ENCODE results near the gene FARS2. TPM values are rescaled to one million over a fixed set of nuclear protein-coding genes. Genes with fewer than 3 reads are reported as not detected.
"Not testable (repeated sequence)": the region's sequence is repeated elsewhere in the genome, so short reads cannot be mapped to it uniquely, and the experiment has no call there.

The FARS2 gene
- total RNA-seq, 1 donor from 2014 or later: 19.5 TPM

GRCh38 chr6:5563086-5563485 lies 301.8 kb downstream of the FARS2 start:
- intact Hi-C loops (cut with micrococcal nuclease): no loop called here

GRCh38 chr6:5564746-5565145 lies 303.4 kb downstream of the FARS2 start:
- intact Hi-C loops (cut with micrococcal nuclease): not testable (repeated sequence)

GRCh38 chr6:5565971-5566370 lies 304.7 kb downstream of the FARS2 start:
- intact Hi-C loops (cut with micrococcal nuclease): no loop called here

GRCh38 chr6:5566718-5567117 lies 305.4 kb downstream of the FARS2 start:
- intact Hi-C loops (cut with micrococcal nuclease): no loop called here

DNA sequence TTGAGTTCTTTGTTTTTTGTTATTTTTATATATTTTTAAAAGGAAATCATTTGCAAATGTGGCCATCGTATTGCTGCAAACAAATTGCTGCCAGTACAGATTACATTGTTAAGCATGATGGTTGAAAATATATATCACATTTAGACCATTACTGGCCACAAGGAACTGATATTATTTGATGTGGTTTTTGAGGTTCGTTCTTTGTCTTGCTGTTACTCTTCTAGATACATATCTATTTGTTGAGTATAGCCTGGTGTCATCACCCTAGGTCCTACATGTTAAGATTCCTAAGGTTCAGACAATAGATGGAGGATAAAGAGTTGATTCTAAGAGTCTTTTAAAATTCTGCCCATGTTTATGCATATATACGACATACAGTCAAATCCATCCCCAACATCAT lies 306.0 kb downstream of the FARS2 start:
- intact Hi-C loops (cut with micrococcal nuclease): no loop called here

DNA sequence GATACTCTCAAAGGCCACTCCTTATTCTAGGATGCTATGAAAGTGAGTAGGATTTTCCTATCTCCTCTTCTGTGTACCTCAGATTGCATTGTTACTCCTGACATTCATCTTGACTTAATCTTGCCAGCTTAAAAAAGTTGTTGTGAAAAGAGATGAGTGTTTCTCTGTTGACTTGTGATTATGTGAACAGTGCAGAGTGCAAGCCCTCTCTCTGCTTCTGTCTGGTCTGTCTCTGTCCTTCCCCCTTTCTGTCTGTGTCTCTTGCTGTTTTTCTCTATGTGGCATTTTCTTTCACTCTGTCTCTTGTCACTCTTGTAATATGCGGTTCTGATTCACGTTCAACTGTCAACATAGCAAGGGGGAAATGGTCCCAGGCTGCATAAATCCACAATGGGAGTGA lies 306.6 kb downstream of the FARS2 start:
- intact Hi-C loops (cut with micrococcal nuclease): no loop called here

GRCh38 chr6:5569491-5569890 lies 308.2 kb downstream of the FARS2 start:
- intact Hi-C loops (cut with micrococcal nuclease): no loop called here

DNA sequence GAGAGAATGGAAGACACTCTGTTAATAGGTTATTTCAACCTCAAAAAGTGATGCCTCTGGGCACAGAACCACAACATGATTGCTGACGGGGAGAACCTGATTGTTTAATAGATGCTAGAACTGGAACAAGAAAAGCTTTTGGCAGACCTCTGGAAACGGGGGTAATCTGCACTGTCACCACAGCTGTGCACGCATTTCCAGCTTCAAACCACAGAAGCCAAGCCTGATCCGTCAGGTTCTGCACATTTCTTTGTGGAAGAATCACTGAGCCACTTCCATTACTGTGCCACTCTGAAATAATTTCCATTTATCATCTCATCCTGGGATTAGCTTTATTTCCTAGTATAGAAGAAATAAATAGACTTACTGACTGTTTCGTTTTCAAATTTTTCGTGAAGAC lies 309.3 kb downstream of the FARS2 start:
- intact Hi-C loops (cut with micrococcal nuclease): no loop called here

DNA sequence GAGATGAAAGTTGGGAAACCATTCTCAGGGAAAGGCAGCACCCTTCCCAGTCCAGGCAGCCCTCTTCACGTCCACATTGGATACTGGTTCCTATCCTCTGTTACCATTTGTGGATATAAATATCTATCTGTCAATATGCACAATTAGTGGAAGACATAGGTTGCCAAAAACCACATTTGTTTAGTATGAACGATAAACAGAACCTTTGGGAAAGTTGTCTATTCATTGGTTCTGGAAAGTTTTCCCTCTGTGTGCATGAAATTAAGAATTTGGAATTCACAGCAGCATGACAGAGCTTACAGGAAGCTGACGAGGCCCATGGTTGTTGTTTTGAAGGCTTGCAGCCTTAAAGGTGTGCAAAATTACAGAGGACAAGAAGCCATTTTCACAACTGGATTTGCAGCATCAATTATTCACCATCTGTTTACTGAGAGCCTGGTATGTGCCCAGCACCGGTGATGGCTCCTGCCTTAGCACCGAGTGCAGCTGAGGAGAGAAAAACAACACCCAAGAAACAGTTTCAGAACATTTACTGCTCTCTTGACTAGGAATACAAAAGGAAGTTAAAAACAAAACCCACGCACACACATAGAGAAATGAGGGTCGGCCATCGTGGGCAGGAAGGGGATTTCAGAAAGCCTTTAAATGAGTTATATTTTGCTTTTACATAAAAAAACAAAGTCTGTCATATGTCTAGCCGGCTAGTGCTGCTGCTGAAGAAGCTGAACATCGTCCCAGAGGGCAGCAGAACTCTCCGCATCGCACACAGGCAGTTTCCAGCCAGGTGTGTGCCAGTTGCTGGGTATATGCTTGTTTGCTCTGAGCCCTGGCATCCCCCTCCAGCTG lies 319.6 kb downstream of the FARS2 start:
- intact Hi-C loops (cut with micrococcal nuclease): no loop called here

DNA sequence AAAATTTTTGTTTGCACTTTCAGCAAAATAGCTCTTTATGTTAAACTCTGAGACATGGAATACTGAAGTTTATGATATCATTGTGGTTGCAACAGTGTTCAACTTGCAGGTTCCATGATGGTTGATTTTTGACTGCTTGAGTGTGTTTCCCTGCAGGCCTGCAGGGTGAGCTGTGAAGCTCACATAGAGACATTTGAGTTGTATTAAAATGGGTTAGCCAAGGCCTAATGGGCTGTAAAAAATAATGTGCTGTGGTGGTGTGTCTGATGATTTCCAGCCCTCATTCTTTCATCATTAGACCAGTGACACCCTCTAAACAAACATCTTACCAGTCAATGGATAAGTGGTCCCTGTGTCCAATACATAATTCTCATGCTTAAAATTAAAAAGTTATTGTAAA lies 321.4 kb downstream of the FARS2 start:
- intact Hi-C loops (cut with micrococcal nuclease): no loop called here

DNA sequence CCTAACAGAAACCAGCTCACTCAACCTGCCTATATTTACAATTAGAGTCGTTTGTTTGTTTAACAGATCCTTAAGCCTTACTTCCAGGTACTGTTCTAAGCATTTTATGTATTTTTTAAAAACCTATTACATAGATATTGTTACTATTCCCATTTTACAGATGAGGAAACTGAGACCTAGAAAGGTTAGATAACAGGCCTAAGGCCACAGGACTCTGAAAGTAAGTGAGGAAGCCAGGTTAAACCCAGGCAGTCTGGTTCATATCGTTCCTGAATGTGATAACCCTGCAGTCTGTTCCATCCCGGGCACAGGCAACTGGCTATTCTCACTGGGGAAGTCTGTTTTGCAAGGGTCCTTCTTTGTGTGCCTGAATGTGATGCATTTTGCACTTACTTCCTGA lies 322.2 kb downstream of the FARS2 start:
- intact Hi-C loops (cut with micrococcal nuclease): no loop called here

DNA sequence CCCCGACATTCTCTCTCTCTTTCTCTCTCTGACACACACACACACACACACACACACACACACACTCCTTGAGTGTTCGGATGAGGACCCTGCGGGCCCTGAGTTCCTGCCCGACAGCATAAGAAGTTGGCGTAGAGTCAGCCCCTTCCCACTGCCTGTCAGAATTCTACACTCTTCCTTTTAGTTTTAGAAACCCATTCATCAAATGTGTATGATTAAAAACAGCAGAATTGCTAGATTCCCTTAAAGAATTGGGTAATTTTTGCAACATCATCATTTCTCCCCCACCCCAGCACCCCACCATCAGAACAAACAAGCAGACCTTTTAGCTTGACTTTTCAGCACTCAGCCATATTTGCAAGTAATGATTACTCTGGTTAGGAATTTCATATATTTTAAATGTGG lies 322.8 kb downstream of the FARS2 start:
- intact Hi-C loops (cut with micrococcal nuclease): no loop called here

- intact Hi-C loops (cut with micrococcal nuclease): no loop called here
These were observed 326.3 kb downstream of the FARS2 start for GRCh38 chr6:5587648-5588047.

DNA sequence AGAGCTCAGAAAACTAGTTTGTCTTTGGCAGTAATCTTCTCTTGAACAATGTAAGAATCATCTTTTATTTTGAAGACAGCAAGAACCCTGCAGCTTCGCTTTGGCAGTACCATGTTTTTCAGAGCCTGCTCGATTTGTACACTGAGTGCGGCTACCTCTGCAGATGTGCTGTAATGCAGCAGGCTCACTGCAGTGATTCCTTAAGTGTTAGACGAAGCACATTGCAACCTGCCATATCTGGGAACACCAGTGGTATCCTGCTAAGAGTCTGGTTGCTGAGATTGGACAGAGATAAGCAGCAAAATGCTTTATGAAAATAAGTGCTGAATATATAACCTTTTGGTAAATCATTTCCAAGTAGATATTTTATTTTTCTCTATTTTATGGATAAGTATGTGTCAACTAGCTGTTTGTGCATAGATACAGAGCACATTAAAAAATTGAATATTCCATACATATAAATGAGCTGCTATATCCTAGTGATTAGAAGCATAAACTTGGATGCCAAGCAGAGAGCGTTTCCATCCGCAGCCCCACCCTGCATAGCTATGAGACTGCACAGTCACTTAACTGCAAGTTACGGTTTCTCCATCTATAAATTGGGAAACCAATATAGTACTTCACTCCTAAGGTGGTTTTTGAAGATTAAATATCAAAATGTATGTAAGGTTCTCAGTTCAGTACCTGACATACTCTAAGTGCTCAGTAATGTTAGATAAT lies 328.3 kb downstream of the FARS2 start:
- intact Hi-C loops (cut with micrococcal nuclease): no loop called here

DNA sequence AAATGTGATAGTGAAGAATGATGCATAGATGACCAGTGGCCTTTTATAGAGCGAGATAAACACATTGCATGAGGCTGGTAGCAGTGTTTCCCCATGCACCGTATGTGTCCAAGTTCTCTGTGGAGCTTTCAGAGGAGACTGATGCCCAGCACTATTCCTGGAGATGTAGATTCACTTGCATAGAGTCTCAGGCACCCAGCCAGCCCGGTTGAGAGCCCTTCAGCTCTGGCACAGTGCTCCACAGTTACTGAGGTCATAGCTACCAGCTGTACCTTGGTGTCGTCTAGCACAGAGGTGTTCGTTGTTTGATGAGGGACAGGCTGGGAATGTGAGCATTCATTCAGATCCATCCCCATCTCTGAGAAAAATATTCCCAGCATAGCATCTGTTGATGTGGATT lies 328.9 kb downstream of the FARS2 start:
- intact Hi-C loops (cut with micrococcal nuclease): no loop called here

GRCh38 chr6:5592886-5593519 lies 331.7 kb downstream of the FARS2 start:
- intact Hi-C loops (cut with micrococcal nuclease): no loop called here

DNA sequence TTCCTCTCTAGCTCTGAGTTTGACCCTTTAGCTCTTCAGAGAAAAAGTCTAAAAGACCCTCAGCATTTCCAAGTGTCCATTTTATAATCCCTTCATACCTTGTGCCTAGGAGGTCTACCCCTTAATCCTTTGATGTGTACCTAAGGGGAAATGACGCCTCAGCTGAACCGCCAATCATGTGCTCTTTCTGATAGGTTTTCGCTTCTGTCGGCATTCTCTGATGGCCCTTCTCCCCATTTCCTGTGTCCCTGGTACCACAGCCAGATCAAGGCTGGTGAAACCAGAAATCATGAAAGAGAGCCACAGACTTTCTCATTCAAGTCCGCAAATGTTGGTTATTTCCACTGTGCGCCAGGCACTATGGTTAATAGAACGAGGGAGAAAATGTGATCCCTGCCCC lies 333.9 kb downstream of the FARS2 start:
- intact Hi-C loops (cut with micrococcal nuclease): no loop called here

DNA sequence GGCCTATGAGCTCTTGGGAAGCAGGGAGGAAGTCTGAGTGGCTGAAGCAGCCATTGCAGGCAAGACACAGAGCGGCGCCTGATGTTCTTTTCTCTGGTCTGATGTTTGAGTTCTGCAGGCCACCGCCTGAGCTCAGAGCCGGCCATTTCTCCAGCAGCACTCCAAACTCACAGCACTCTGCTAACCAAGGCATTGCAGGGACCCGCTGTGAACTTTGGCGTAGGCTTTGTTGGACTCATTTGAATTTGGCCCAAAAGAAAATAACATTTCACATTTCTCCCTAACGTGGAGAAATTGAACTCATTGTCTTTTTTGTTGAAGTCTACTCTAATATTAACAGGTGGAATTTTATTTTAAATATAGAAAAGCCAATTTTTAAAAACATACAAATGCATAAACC lies 336.1 kb downstream of the FARS2 start:
- intact Hi-C loops (cut with micrococcal nuclease): no loop called here

- intact Hi-C loops (cut with micrococcal nuclease): no loop called here
These were observed 336.8 kb downstream of the FARS2 start for GRCh38 chr6:5598123-5598522.

- intact Hi-C loops (cut with micrococcal nuclease): no loop called here
These were observed 337.8 kb downstream of the FARS2 start for GRCh38 chr6:5599127-5599526.

DNA sequence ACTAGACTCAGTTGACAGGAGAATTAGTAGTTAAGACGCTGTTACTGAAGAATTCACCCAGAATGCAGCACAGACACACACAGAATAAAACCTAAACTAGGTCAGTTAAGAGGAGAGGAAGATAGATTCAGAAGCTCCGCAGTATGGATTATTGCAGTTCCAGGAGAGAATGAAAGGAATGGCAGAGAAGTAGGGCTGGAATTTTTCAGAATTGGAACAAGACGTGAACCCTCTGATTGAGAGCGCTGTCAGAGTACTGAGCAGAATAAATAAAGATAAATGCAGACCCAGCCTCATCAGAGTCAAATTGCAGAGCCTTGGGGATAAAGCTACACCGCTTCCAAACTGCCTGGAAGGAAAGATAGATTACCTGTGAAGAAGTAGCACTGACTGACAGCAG lies 344.6 kb downstream of the FARS2 start:
- intact Hi-C loops (cut with micrococcal nuclease): no loop called here

DNA sequence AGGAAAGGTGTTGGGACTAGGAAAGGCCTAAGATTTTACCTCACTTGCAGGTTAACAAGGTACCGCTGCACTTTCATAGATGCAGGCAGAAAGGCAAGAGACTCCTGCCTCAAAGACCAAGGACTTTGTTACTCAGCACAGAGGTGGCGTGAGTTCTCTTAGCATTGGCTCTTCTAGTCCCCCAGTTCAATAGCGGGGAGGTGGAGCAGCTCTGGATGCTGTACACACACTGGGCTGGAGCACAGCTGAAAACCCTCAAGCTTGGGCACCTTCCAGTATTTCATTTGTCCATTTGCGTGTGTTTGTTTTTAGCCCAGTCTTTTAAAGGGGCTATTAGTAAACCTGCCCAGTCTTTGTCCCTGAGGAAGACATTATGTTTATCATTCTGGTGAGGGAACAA lies 345.2 kb downstream of the FARS2 start:
- intact Hi-C loops (cut with micrococcal nuclease): no loop called here

All from T-helper 2 cell treated with Interferon-gamma antibody and Interleukin-4, amounts not matched to agents 100 ng/mL and 5 ng/mL, for 36 hours (primary cell).